A549 (cell line): Measurements from ENCODE around the gene CDH18. TPM values are rescaled to one million over a fixed set of nuclear protein-coding genes. Genes with fewer than 3 reads are reported as not detected.

Source experiments
- ATAC-seq, 2 experiments: fragments of 200-7000 bp in 1 of 2; fragments of >200 bp in 1 of 2; cut with Nextera tagmentation in 1 of 2; cut with Tn5 transposase in 1 of 2; 3 replicates each; pipeline versions ENCODE4 v1.8.0 to v1.9.1; 2018 to 2020; ENCODE audit warnings: mild to moderate bottlenecking in 1 of 2, moderate library complexity in 1 of 2
- CTCF ChIA-PET: fragments of 300-600 bp; sonication (Branson Sonifier 250); formaldehyde crosslinking; extraction: SDS; loops from one replicate; lab custom pipeline; 2021; ENCODE audit warnings: antibody characterized with exemption, inconsistent platforms; lab: Yijun Ruan, JAX
- POLR2A ChIA-PET: fragments of 350-600 bp; formaldehyde crosslinking; extraction: SDS; loops from one replicate; lab custom pipeline; 2021; ENCODE audit warnings: antibody characterized with exemption, inconsistent platforms; lab: Yijun Ruan, JAX
- DNase-seq, 2 experiments: peaks; one replicate each; pipeline versions ENCODE4 v3.0.0 to v3.0.0-alpha.2; 2011 to 2016; ENCODE audit warnings: low read depth in 1 of 2, low spot score in 1 of 2
- FAIRE-seq: peaks from 2 replicates; lab custom pipeline; 2011; peaks lifted over from hg19 to GRCh38; lab: Jason Lieb, UNC
- H3K27ac ChIP-seq, 2 experiments: fragments of >200 bp; sonication (Bioruptor Twin); formaldehyde crosslinking; 3 replicates each; pipeline ENCODE4 v1.5.1; 2016 to 2017
- H3K4me1 ChIP-seq: fragments of >200 bp; sonication (Bioruptor Twin); formaldehyde crosslinking; 3 replicates; pipeline ENCODE4 v1.6.1; 2016
- H3K4me2 ChIP-seq: fragments of >200 bp; sonication (Bioruptor Twin); formaldehyde crosslinking; 3 replicates; pipeline ENCODE4 v1.6.1; 2016
- H3K4me3 ChIP-seq: fragments of >200 bp; sonication (Bioruptor Twin); formaldehyde crosslinking; 3 replicates; pipeline ENCODE4 v1.5.1; 2016
- H3K9me3 ChIP-seq: fragments of >200 bp; sonication (Bioruptor Twin); formaldehyde crosslinking; 3 replicates; pipeline ENCODE4 v1.6.1; 2016
- CEBPB ChIP-seq, 2 experiments: fragments of >200 bp in 1 of 2; sonication (Bioruptor Twin) in 1 of 2; formaldehyde crosslinking in 1 of 2; IDR thresholded peaks; 2 replicates each; pipeline ENCODE4 v1.6.1; 2012 to 2016
- EHF ChIP-seq: fragments of 250-450 bp; sonication (Bioruptor Pico); IDR thresholded peaks from 2 replicates; pipeline ENCODE4 v1.5.0; 2020; ENCODE audit warnings: mild to moderate bottlenecking
- EP300 ChIP-seq, 2 experiments: fragments of >200 bp; sonication (Bioruptor Twin); formaldehyde crosslinking; IDR thresholded peaks; 2 replicates in 1 of 2; 3 replicates in 1 of 2; pipeline ENCODE4 v1.6.1; 2016 to 2017
- FOSB ChIP-seq: fragments of 250-450 bp; sonication (Bioruptor Pico); IDR thresholded peaks from 2 replicates; pipeline ENCODE4 v1.5.0; 2020; ENCODE audit warnings: mild to moderate bottlenecking, moderate library complexity
- FOSL2 ChIP-seq, 2 experiments: fragments of 450-650 bp in 1 of 2; fragments of >200 bp in 1 of 2; sonication (Bioruptor Twin) in 1 of 2; formaldehyde crosslinking; IDR thresholded peaks; 2 replicates each; pipeline versions ENCODE4 v1.5.0 to v1.6.1; 2016 to 2020; ENCODE audit warnings: mild to moderate bottlenecking in 1 of 2, moderate library complexity in 1 of 2
- HOXA7 ChIP-seq: fragments of 250-450 bp; sonication (Bioruptor Pico); IDR thresholded peaks from 2 replicates; pipeline ENCODE4 v1.5.0; 2020; ENCODE audit warnings: mild to moderate bottlenecking, moderate library complexity
- HOXB5 ChIP-seq: fragments of 250-450 bp; sonication (Bioruptor Pico); IDR thresholded peaks from 2 replicates; pipeline ENCODE4 v1.5.0; 2020; ENCODE audit warnings: mild to moderate bottlenecking, moderate library complexity
- JUNB ChIP-seq: fragments of >200 bp; sonication (Bioruptor Twin); formaldehyde crosslinking; IDR thresholded peaks from 2 replicates; pipeline ENCODE4 v1.6.1; 2016
- MYC ChIP-seq: IDR thresholded peaks from 2 replicates; pipeline ENCODE4 v1.6.1; 2012; ENCODE audit warnings: mild to moderate bottlenecking, inconsistent platforms, low read length, improper control_type of control experiment, borderline replicate concordance
- NPAS2 ChIP-seq: fragments of 250-450 bp; sonication (Bioruptor Pico); IDR thresholded peaks from 2 replicates; pipeline ENCODE4 v1.8.0; 2022; ENCODE audit warnings: mild to moderate bottlenecking, moderate library complexity, borderline replicate concordance
- RAD21 ChIP-seq, 2 experiments: fragments of >200 bp in 1 of 2; sonication (Bioruptor Twin) in 1 of 2; formaldehyde crosslinking in 1 of 2; IDR thresholded peaks in 1 of 2; conservative IDR thresholded peaks in 1 of 2; 2 replicates in 1 of 2; 3 replicates in 1 of 2; pipeline ENCODE4 v1.6.1; 2012 to 2018; ENCODE audit warnings: inconsistent platforms in 1 of 2
- RARB ChIP-seq: fragments of 250-450 bp; sonication (Bioruptor Pico); IDR thresholded peaks from 2 replicates; pipeline ENCODE4 v1.8.0; 2021; ENCODE audit warnings: mild to moderate bottlenecking, moderate library complexity
- RCOR1 ChIP-seq: fragments of 150-350 bp; IDR thresholded peaks from 2 replicates; pipeline ENCODE4 v1.6.1; 2014; ENCODE audit warnings: antibody characterized with exemption, low read length, low read depth
- SREBF2 ChIP-seq: fragments of 450-650 bp; IDR thresholded peaks from 2 replicates; pipeline ENCODE4 v1.6.1; 2014; ENCODE audit warnings: mild to moderate bottlenecking, moderate library complexity
- ZFP36 ChIP-seq: fragments of 450-650 bp; IDR thresholded peaks from 2 replicates; pipeline ENCODE4 v1.6.1; 2014; ENCODE audit warnings: borderline replicate concordance; ENCODE audit not compliant: partially characterized antibody
- ZNF302 ChIP-seq: fragments of 250-450 bp; sonication (Bioruptor Pico); IDR thresholded peaks from 2 replicates; pipeline ENCODE4 v1.9.0; 2021; ENCODE audit warnings: inconsistent platforms, mild to moderate bottlenecking, moderate library complexity
- ZSCAN20 ChIP-seq: fragments of 250-450 bp; sonication (Bioruptor Pico); IDR thresholded peaks from 2 replicates; pipeline ENCODE4 v1.8.0; 2022; ENCODE audit warnings: mild to moderate bottlenecking, moderate library complexity
- WGBS: methylation state at CpG from one replicate; pipeline ENCODE4 v1.1.6; 2017; ENCODE audit errors: missing lambda C conversion rate; 5-methylcytosine and 5-hydroxymethylcytosine counted together
- polyA plus RNA-seq, 4 experiments: library from polyadenylated mRNA; depleted of rRNA in 3 of 4; stranded (reverse); fragments of >200 nt; fragmentation: RNase III in 1 of 4; extraction: RNeasy Plus Mini Kit Qiagen cat#74134 plus additional on column Dnase treatment in 1 of 4; gene quantifications; 2 replicates in 3 of 4; 3 replicates in 1 of 4; pipeline ENCODE4 v1.2.3, GENCODE V29; 2011 to 2017
- TF ChIP-seq, protein P1 (sequence below): fragments of 150-350 bp; IDR thresholded peaks from 2 replicates; pipeline ENCODE4 v1.6.1; 2014; ENCODE audit warnings: low read depth, mild to moderate bottlenecking, low read length
- TF ChIP-seq, protein P2 (sequence below): IDR thresholded peaks from 2 replicates; pipeline ENCODE4 v1.6.1; 2012
- TF ChIP-seq, protein P3 (sequence below): fragments of >200 bp; sonication (Bioruptor Twin); formaldehyde crosslinking; IDR thresholded peaks from 2 replicates; pipeline ENCODE4 v1.6.1; 2016
- TF ChIP-seq, protein P4 (sequence below): fragments of 450-650 bp; IDR thresholded peaks from 2 replicates; pipeline ENCODE4 v1.6.1; 2014; ENCODE audit warnings: antibody characterized with exemption

Gene CDH18
- polyA plus RNA-seq, 2 of the 4 experiments (the other 2 are of a cell fraction): not detected

DNA sequence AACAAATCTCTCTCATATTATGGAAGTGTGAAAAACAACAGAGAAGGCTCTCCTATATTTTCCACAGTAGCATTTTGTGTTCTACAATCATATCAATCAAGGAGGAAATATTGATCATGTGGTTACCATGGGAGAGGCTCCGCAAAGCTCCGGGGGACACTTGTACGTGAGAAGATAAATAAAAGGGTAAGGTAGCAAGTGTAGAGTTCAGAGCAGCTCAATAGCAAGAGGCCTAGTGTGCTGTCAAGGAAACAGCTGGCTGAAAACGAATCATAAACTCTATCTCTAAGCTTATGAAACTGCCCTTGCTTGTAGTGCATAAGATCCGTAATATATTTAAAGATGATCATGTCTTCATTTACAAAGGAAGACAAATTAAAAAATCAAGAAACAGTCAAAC is 57.5 kb downstream of the CDH18 start:
- POLR2A ChIA-PET: no interaction called here
- no peak for FAIRE-seq

DNA sequence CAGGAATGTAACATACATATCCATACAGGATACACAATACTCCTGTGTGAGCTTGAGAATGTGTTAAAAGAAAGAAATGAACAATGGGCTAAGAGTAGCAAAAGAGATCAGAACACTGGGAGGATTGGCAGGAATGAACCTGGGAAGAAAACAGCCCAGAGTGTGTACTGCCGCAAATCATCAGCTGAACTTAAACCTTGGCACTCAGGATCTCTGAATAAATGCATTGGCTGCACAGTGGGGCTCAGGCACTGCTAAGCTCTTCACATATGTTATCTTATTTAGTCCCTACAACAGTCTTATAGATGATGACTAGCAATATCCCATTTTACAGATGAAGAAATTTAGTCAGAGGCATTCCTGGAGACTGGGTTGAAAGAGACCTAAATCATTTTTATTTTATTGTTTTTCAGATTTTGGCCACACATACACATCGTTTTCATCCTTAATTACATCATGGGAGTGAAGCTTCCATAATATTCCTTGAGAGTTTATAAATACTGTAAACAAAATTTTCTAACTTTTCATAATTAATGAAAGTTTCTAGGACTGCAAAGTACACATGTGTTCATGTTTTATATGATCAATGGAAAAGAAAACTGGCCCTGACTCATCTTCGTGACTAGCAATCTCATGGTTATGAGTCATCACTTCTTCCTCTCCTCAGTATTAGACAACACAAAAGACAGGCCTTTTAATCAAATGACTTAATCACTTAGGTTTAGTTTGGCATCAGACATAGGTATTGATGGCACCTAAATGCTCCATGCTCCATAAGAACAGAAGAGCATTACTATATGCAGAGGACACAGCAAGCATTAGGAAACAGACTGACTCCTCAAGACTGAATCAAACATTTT is 59.2 kb downstream of the CDH18 start:
- TF ChIP-seq JUNB: peak; percentile 66
- no peak for TF ChIP-seq RCOR1
- peak; percentile 76 for TF ChIP-seq FOSL2 (IDR thresholded peaks at IDR 0.05)
- peak; percentile 90 for TF ChIP-seq FOSL2 (CRISPR knock-in tag; IDR thresholded peaks at IDR 0.05)
- TF ChIP-seq HOXA7 (CRISPR knock-in tag): no peak
- TF ChIP-seq, protein P1, sequence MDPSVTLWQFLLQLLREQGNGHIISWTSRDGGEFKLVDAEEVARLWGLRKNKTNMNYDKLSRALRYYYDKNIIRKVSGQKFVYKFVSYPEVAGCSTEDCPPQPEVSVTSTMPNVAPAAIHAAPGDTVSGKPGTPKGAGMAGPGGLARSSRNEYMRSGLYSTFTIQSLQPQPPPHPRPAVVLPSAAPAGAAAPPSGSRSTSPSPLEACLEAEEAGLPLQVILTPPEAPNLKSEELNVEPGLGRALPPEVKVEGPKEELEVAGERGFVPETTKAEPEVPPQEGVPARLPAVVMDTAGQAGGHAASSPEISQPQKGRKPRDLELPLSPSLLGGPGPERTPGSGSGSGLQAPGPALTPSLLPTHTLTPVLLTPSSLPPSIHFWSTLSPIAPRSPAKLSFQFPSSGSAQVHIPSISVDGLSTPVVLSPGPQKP: no peak
- TF ChIP-seq HOXB5 (CRISPR knock-in tag): no peak
- peak; percentile 26 to 70; a peak in 3 of 6 replicates for ATAC-seq
- peak overlapping the region; percentile 18 for H3K4me2 ChIP-seq
- ChIA-PET POLR2A (no interaction called here), CTCF (no interaction called here)
- peaks cover 10% of the 10 kb centered on the region; the same call in 2 of the 3 replicates for H3K4me1 ChIP-seq
- H3K27ac ChIP-seq: peak overlapping the region in 1 of 2 experiments; percentile 57; a peak in 2 of 6 replicates
- H3K4me3 ChIP-seq: no peak overlapping the region
- FAIRE-seq: no peak
- DNase-seq: peak; percentile 3 to 28
- 34% methylated on average over 3 of the region's 3 CpGs for WGBS
- no peaks in the 10 kb centered on the region for H3K9me3 ChIP-seq

More for the DNA sequence above, 57.5 kb downstream of the CDH18 start:
- no peak for TF ChIP-seq FOSL2 (IDR thresholded peaks at IDR 0.05)
- TF ChIP-seq FOSL2 (CRISPR knock-in tag; IDR thresholded peaks at IDR 0.05): no peak
- TF ChIP-seq JUNB: no peak
- no peak for TF ChIP-seq RARB (CRISPR knock-in tag)
- TF ChIP-seq, protein P2, sequence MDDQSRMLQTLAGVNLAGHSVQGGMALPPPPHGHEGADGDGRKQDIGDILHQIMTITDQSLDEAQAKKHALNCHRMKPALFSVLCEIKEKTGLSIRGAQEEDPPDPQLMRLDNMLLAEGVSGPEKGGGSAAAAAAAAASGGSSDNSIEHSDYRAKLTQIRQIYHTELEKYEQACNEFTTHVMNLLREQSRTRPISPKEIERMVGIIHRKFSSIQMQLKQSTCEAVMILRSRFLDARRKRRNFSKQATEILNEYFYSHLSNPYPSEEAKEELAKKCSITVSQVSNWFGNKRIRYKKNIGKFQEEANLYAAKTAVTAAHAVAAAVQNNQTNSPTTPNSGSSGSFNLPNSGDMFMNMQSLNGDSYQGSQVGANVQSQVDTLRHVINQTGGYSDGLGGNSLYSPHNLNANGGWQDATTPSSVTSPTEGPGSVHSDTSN: no peak
- no peak for TF ChIP-seq SREBF2
- no peak for TF ChIP-seq RAD21 (conservative IDR thresholded peaks at IDR 0.05 in 1 of 2, IDR thresholded peaks at IDR 0.05 in 1 of 2)
- TF ChIP-seq CEBPB (IDR thresholded peaks at IDR 0.05): no peak
- no peak for TF ChIP-seq EHF (CRISPR knock-in tag)
- no peak for TF ChIP-seq ZFP36
- no peak for TF ChIP-seq MYC
- TF ChIP-seq, protein P3, sequence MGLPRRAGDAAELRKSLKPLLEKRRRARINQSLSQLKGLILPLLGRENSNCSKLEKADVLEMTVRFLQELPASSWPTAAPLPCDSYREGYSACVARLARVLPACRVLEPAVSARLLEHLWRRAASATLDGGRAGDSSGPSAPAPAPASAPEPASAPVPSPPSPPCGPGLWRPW: no peak
- CTCF ChIA-PET: no interaction called here
- H3K9me3 ChIP-seq: no peaks in the 10 kb centered on the region
- no peak overlapping the region for H3K27ac ChIP-seq
- H3K4me3 ChIP-seq: no peak overlapping the region
- WGBS: 76% methylated on average over 5 of the region's 5 CpGs
- H3K4me2 ChIP-seq: no peak overlapping the region
- DNase-seq: no peak
- H3K4me1 ChIP-seq: peaks cover 10% of the 10 kb centered on the region; the same call in 2 of the 3 replicates
- no peak for ATAC-seq

DNA sequence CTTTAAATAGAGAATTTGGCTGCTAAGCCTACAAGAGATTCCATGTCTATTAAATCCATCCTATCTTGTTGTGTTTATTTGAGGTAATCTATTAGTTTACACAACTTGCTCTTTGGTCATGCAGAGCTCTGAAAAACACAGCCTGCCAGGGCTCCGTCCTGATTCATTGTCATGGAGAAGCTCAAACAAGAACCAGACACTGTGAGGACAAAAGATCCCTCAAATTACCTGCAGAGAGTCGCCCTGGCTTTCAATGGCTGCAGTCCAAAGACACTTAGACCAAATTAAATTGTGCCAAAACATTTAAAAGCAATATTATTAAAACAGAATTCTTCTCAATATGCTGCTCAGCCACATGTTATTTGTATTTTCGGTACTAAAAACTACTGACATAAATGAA is 60.1 kb downstream of the CDH18 start:
- no peak overlapping the region for H3K27ac ChIP-seq
- WGBS: 19% methylated on average over 3 of the region's 3 CpGs
- H3K4me2 ChIP-seq: no peak overlapping the region
- no peaks in the 10 kb centered on the region for H3K9me3 ChIP-seq
- FAIRE-seq (no peak), DNase-seq (no peak), ATAC-seq (no peak)
- TF ChIP-seq EP300 (IDR thresholded peaks at IDR 0.05) (no peak), ZFP36 (no peak), RAD21 (conservative IDR thresholded peaks at IDR 0.05 in 1 of 2, IDR thresholded peaks at IDR 0.05 in 1 of 2) (no peak), NPAS2 (CRISPR knock-in tag) (no peak), ZNF302 (CRISPR knock-in tag) (no peak), ZSCAN20 (CRISPR knock-in tag) (no peak), FOSB (no peak)
- TF ChIP-seq, protein P4, sequence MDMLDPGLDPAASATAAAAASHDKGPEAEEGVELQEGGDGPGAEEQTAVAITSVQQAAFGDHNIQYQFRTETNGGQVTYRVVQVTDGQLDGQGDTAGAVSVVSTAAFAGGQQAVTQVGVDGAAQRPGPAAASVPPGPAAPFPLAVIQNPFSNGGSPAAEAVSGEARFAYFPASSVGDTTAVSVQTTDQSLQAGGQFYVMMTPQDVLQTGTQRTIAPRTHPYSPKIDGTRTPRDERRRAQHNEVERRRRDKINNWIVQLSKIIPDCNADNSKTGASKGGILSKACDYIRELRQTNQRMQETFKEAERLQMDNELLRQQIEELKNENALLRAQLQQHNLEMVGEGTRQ: no peak
- H3K4me3 ChIP-seq: no peak overlapping the region
- POLR2A ChIA-PET: no interaction called here
- peaks cover 10% of the 10 kb centered on the region; the same call in 2 of the 3 replicates for H3K4me1 ChIP-seq
- CTCF ChIA-PET: interaction anchor here (0.8 kb wide), 1 partner anchor 9 kb away, joined by 4 read pairs; no protein-coding TSS in a partner anchor
